GM10266 (cell line): ENCODE measurements around the gene PRKG1.

Experiments used
- DNase-seq: peaks from one replicate; pipeline ENCODE4 v3.0.0; 2012; ENCODE audit errors: extremely low spot score
- CTCF ChIP-seq: IDR thresholded peaks from 2 replicates; pipeline ENCODE4 v1.5.1; 2012; ENCODE audit warnings: mild to moderate bottlenecking, low read depth; ENCODE audit not compliant: control insufficient read depth, insufficient read depth; ENCODE audit errors: missing control alignments

PRKG1 gene

DNA sequence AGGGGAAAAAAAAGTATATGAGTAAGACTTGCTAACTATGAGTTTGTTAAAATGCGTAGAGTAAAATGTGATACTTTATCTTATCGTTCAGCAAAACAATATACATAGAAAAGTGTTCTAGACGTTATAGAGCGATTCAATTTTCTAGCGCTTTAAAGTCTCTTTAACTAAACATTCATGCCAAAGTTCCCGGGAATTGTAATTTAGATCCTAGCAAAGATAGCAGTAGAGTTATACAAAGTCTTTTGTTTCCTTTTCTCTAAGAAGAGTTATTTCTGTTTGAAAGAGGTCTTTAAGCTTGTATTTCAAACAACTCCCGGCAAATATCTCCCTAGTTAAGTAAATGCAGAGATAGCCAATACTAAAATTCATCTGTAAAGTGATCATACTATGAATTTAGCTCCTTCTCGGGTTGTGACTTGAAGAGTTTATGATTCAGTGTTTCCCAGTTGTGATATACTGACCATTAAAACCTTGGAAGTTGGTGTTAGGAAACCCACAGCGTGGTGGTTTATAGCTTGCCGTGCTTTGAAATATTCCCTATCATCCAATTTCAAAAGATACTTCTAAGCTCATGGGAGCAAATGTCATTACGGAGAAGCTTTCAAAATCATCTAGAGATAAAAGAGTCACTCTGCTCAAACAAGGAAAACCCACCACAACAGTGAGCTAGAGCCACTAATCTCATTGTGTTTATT lies 453.4 kb downstream of the PRKG1 start:
- TF ChIP-seq CTCF: no peak
- no peak for DNase-seq

DNA sequence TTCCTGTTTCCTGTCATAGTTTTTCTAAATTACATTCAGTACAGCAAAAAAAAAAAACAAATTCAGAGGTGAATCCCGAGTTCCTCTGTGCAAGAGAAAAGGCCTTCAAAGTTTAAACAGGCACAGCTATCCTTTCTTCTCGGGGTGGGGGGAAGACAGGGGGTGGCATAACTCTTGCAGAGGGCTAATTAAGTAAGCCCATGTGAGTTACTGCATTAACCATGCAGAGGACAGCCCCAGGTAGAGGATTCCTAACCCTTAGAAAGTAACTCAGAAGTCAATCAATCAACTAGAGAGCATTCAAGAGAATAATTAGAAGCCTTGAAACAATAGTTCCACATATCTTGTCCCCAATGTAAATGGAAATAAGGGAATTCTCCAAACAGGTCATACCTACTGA lies 454.2 kb downstream of the PRKG1 start:
- TF ChIP-seq CTCF: no peak
- DNase-seq: no peak

- no peak for TF ChIP-seq CTCF
- DNase-seq: no peak
Measured at GRCh38 chr10:51530541-51530940, 456.3 kb downstream of the PRKG1 start.

DNA sequence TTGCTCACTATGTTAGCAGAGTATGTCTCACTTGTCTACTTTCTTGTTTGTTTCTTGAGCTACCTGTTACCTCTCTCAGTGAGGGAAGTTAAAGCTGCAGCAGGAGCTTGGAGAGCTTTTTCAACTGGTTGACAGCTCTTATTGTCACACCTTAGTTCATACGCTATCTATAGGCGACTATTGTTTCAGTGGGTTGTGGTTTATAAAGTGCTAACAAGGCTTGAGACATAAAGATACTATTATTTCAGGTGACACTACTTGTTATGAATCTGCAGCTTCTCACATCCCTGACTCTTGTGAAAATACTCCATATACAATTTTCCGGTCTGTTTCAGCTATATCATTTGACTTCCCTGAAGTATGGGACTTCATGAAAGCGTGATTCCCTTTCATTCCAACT lies 457.8 kb downstream of the PRKG1 start:
- no peak for TF ChIP-seq CTCF
- DNase-seq: no peak

- DNase-seq: no peak
- no peak for TF ChIP-seq CTCF
Measured at GRCh38 chr10:51542853-51543252, 468.6 kb downstream of the PRKG1 start.

DNA sequence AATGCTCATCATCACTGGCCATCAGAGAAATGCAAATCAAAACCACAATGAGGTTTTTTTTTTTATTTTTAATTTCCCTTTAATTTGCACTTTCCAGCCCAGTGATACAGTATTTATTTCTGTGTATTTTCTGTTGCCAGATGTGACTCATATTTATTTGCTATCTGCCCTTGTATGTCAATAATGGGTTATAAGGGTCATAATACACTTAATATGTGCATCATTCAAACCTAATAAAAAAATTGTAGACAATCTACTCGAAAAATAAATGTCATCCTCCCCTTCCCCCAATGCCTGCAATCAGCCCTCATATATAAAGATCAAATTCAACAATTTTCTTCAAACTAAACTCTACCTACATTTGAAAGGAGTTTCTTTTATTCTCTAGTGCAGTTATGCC lies 470.6 kb downstream of the PRKG1 start:
- no peak for DNase-seq
- TF ChIP-seq CTCF: no peak

DNA sequence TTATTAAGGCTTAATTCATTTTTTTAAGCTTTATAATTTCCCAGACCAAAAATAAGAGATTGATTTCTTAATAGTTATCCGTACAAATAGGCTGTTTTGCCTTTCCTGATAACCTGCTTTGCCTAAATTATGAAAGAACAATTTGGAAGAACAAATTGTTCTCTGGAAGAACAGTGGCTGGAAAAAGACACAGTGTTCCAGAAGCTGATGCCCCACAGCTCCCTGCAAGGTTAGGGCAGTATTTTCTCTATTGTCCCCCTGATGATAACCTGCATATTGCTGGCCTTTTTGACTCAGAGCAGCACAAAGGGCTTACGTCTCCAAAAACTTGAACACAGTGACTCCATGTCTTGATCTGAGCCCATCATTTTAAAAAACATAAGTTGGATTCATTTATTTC lies 473.7 kb downstream of the PRKG1 start:
- no peak for DNase-seq
- TF ChIP-seq CTCF: no peak
